GM12878 (cell line): ENCODE data around the gene UNKL. TPM values are rescaled to one million over a fixed set of nuclear protein-coding genes. Genes with fewer than 3 reads are reported as not detected.

Source experiments
- ATAC-seq: fragments of 200-7000 bp; cut with Tn5 transposase; 3 replicates; pipeline ENCODE4 v1.9.1; 2020; ENCODE audit warnings: mild to moderate bottlenecking, moderate library complexity
- BruUV-seq: library from RNA; stranded (reverse); fragments of 400-500 nt; replicated peaks from 2 replicates; lab custom pipeline; 2021; lab: Mats Ljungman, UMichigan
- CTCF ChIA-PET: fragments of 300-600 bp; sonication (Branson Sonifier 250); formaldehyde crosslinking; extraction: SDS; loops from one replicate; lab custom pipeline; 2021; ENCODE audit warnings: inconsistent platforms; lab: Yijun Ruan, JAX
- POLR2A ChIA-PET: fragments of 350-600 bp; formaldehyde crosslinking; extraction: SDS; loops from one replicate; lab custom pipeline; 2021; ENCODE audit warnings: inconsistent platforms; lab: Charles Lee
- RAD21 ChIA-PET: fragments of 300-600 bp; sonication (Branson Sonifier 250); formaldehyde crosslinking; loops from one replicate; lab custom pipeline; 2023; ENCODE audit warnings: antibody characterized with exemption; ENCODE audit not compliant: unreplicated experiment; lab: Charles Lee
- SMC1A ChIA-PET: fragments of 300-600 bp; sonication (Branson Sonifier 250); formaldehyde crosslinking; loops from one replicate; lab custom pipeline; 2023; ENCODE audit not compliant: unreplicated experiment, uncharacterized antibody; lab: Charles Lee
- DNase-seq: peaks from one replicate; pipeline ENCODE4 v3.0.0-alpha.2; 2011; ENCODE audit warnings: low read depth, low spot score
- FAIRE-seq: peaks from 3 replicates; lab custom pipeline; 2011; peaks lifted over from hg19 to GRCh38; lab: Jason Lieb, UNC
- H2AFZ ChIP-seq: 2 replicates; pipeline ENCODE4 v1.6.0; 2011; ENCODE audit warnings: low read depth, low read length, control low read depth; ENCODE audit not compliant: control insufficient read depth
- H3K27ac ChIP-seq: 2 replicates; pipeline ENCODE4 v1.5.1; 2011; ENCODE audit warnings: control low read depth; ENCODE audit not compliant: control insufficient read depth, insufficient read depth
- H3K27me3 ChIP-seq, 2 experiments: replicated peaks in 1 of 2; 2 replicates each; pipeline versions ENCODE4 v1.6.0 to v1.6.1; 2011; ENCODE audit warnings: low read length in 1 of 2; ENCODE audit not compliant: control insufficient read depth in 2 of 2, insufficient read depth in 2 of 2
- H3K36me3 ChIP-seq, 2 experiments: 2 replicates each; pipeline ENCODE4 v1.5.1; 2011; ENCODE audit warnings: low read length in 1 of 2; ENCODE audit not compliant: control insufficient read depth in 2 of 2, insufficient read depth in 2 of 2
- H3K4me1 ChIP-seq: 2 replicates; pipeline ENCODE4 v1.6.1; 2011; ENCODE audit warnings: mild to moderate bottlenecking, low read length, moderate library complexity, mixed read lengths; ENCODE audit not compliant: control insufficient read depth, insufficient read depth
- H3K4me2 ChIP-seq: 2 replicates; pipeline ENCODE4 v1.6.0; 2011; ENCODE audit warnings: control low read depth; ENCODE audit not compliant: control insufficient read depth, insufficient read depth
- H3K4me3 ChIP-seq: fragments of 200-600 bp; sonication (generic); 2 replicates; pipeline ENCODE4 v1.5.1; 2016
- H3K79me2 ChIP-seq: 2 replicates; pipeline ENCODE4 v1.6.0; 2011; ENCODE audit warnings: low read length; ENCODE audit not compliant: control insufficient read depth, insufficient read depth
- H3K9ac ChIP-seq: 2 replicates; pipeline ENCODE4 v1.8.0; 2011; ENCODE audit warnings: low read length, control low read depth, mixed read lengths; ENCODE audit not compliant: control insufficient read depth, insufficient read depth
- H3K9me3 ChIP-seq: replicated peaks from 3 replicates; pipeline ENCODE4 v1.5.1; 2011; ENCODE audit warnings: mild to moderate bottlenecking, low read length; ENCODE audit not compliant: control insufficient read depth, insufficient read depth
- H4K20me1 ChIP-seq: 2 replicates; pipeline ENCODE4 v1.6.0; 2011; ENCODE audit not compliant: control insufficient read depth, insufficient read depth
- ATF3 ChIP-seq: IDR thresholded peaks from 2 replicates; pipeline ENCODE4 v1.6.1; 2011; ENCODE audit warnings: low read depth, mild to moderate bottlenecking, low read length, moderate library complexity, borderline replicate concordance; ENCODE audit errors: extremely low read depth
- CBX5 ChIP-seq: sonication (generic); IDR thresholded peaks from 2 replicates; pipeline ENCODE4 v1.6.1; 2016; ENCODE audit warnings: low read depth, moderate library complexity, mild to moderate bottlenecking, inconsistent platforms
- CREB1 ChIP-seq: IDR thresholded peaks from 2 replicates; pipeline ENCODE4 v1.6.1; 2012; ENCODE audit warnings: low read depth, mild to moderate bottlenecking, inconsistent platforms
- DPF2 ChIP-seq: fragments of 450-650 bp; IDR thresholded peaks from 2 replicates; pipeline ENCODE4 v1.6.1; 2017; ENCODE audit warnings: mild to moderate bottlenecking
- FOXK2 ChIP-seq: fragments of 450-650 bp; IDR thresholded peaks from 2 replicates; pipeline ENCODE4 v1.6.1; 2017; ENCODE audit warnings: mild to moderate bottlenecking, moderate library complexity
- FOXM1 ChIP-seq: IDR thresholded peaks from 2 replicates; pipeline ENCODE4 v1.6.1; 2012; ENCODE audit warnings: low read depth, mild to moderate bottlenecking, inconsistent platforms, low read length, moderate library complexity
- HDAC2 ChIP-seq: fragments of 200-600 bp; sonication (generic); IDR thresholded peaks from 2 replicates; pipeline ENCODE4 v1.6.1; 2017
- IRF4 ChIP-seq: IDR thresholded peaks from 2 replicates; pipeline ENCODE4 v1.6.1; 2011; ENCODE audit warnings: low read depth, low read length
- KDM1A ChIP-seq: fragments of 200-600 bp; sonication (generic); IDR thresholded peaks from 2 replicates; pipeline ENCODE4 v1.6.1; 2016; ENCODE audit warnings: borderline replicate concordance
- NR2F1 ChIP-seq: fragments of 450-650 bp; conservative IDR thresholded peaks from 2 replicates; pipeline ENCODE4 v1.6.1; 2017; ENCODE audit warnings: mild to moderate bottlenecking
- SMC3 ChIP-seq: IDR thresholded peaks from 2 replicates; pipeline ENCODE4 v1.6.1; 2011; ENCODE audit warnings: low read length, improper control_type of control experiment, borderline replicate concordance
- STAT1 ChIP-seq: fragments of 450-650 bp; conservative IDR thresholded peaks from 2 replicates; pipeline ENCODE4 v1.6.1; 2014; ENCODE audit warnings: antibody characterized with exemption, mild to moderate bottlenecking
- YY1 ChIP-seq: IDR thresholded peaks from 2 replicates; pipeline ENCODE4 v1.6.1; 2011; ENCODE audit warnings: low read depth, mild to moderate bottlenecking, low read length
- ZBTB11 ChIP-seq: fragments of 450-650 bp; formaldehyde crosslinking; IDR thresholded peaks from 2 replicates; pipeline ENCODE4 v1.5.0; 2022; ENCODE audit warnings: mild to moderate bottlenecking, missing genetic modification characterization
- ZNF24 ChIP-seq: fragments of 450-650 bp; IDR thresholded peaks from 2 replicates; pipeline ENCODE4 v1.6.1; 2017; ENCODE audit warnings: antibody characterized with exemption, mild to moderate bottlenecking
- ZNF384 ChIP-seq: IDR thresholded peaks from 2 replicates; pipeline ENCODE4 v1.6.1; 2012; ENCODE audit warnings: low read depth, mild to moderate bottlenecking, low read length, improper control_type of control experiment, borderline replicate concordance
- WGBS: methylation state at CpG from one replicate; pipeline ENCODE4 v1.1.6; 2016; ENCODE audit warnings: low lambda C conversion rate; ENCODE audit not compliant: insufficient replicate concordance, insufficient coverage; ENCODE audit errors: missing lambda C conversion rate; 5-methylcytosine and 5-hydroxymethylcytosine counted together
- in situ Hi-C: fragments of 300-500 bp; cut with MboI; formaldehyde crosslinking; loops from 9 replicates; pipeline ENCODE4 v1.14.3; 2018; ENCODE audit warnings: mixed read lengths
- intact Hi-C: fragments of 100-400 bp; cut with micrococcal nuclease; formaldehyde crosslinking; loops from one replicate; pipeline ENCODE4 v1.14.2; 2022; ENCODE audit not compliant: unreplicated experiment
- polyA plus RNA-seq, 11 experiments: library from polyadenylated mRNA; depleted of rRNA in 4 of 11; unstranded in 6 of 11; stranded (reverse) in 5 of 11; fragments of >200 nt; fragmentation: Nextera tagmentation in 4 of 11; fragmentation: Illumina TruSeq in 1 of 11; extraction: Ambion mirVana in 4 of 11; extraction: Trizol in 1 of 11; gene quantifications; 1 replicate in 1 of 11; 2 replicates in 10 of 11; pipeline versions ENCODE4 v1.2.1 to v1.2.3, GENCODE V29; 2011 to 2016; ENCODE audit warnings: inconsistent platforms in 2 of 11, missing spikeins in 2 of 11, low read depth in 1 of 11
- total RNA-seq, 4 experiments: library from RNA; depleted of rRNA in 3 of 4; stranded (reverse); fragments of >200 nt in 3 of 4; fragmentation: Illumina TruSeq in 1 of 4; extraction: Trizol in 1 of 4; gene quantifications; 2 replicates each; pipeline versions ENCODE4 v1.2.1 to v1.2.3, GENCODE V29; 2013 to 2021

Gene UNKL
- total and polyA plus RNA-seq, 10 of the 15 experiments (the other 5 are each of a cell fraction or from before 2014, with no cell fraction given), result 0.40 to 21.6 (median 9.1) TPM

- Histone ChIP-seq H3K79me2 (no peaks in the 10 kb centered on the region), H3K4me1 (no peaks in the 10 kb centered on the region), H3K9me3 (no peaks in the 10 kb centered on the region), H3K4me2 (no peak overlapping the region)
- intact Hi-C loops, result no loop called here
- RAD21 ChIA-PET, result interaction anchor here (1.5 kb wide), 1 partner anchor 248 kb away, joined by 3 read pairs; the partner anchor contains the start of gene JPT2
- TF ChIP-seq YY1, result no peak
- no peak for TF ChIP-seq KDM1A
- TF ChIP-seq HDAC2, result no peak
- TF ChIP-seq CREB1, result no peak
- TF ChIP-seq STAT1, result no peak
- TF ChIP-seq NR2F1, result no peak
- TF ChIP-seq SMC3, result no peak
- TF ChIP-seq ZNF24, result no peak
- TF ChIP-seq DPF2, result no peak
- TF ChIP-seq ZNF384, result no peak
- no peak for TF ChIP-seq IRF4
- no peak for TF ChIP-seq CBX5
- no peak for TF ChIP-seq FOXM1
- no peak for TF ChIP-seq FOXK2
- TF ChIP-seq ZBTB11 (CRISPR knock-in tag), result no peak
- no peak for TF ChIP-seq ATF3
- TF ChIP-seq, all 136 proteins: peak for 0
- no peaks in the 10 kb centered on the region for H3K36me3 ChIP-seq
- no peak overlapping the region for H3K9ac ChIP-seq
- H3K27ac ChIP-seq, result no peak overlapping the region
- WGBS, result 17% methylated on average over 11 of the region's 14 CpGs
- no TSS peak for BruUV-seq
- CTCF ChIA-PET, result interaction anchor here (0.6 kb wide), 1 partner anchor 14 kb away, joined by 4 read pairs; no protein-coding TSS in a partner anchor
- SMC1A ChIA-PET, result no interaction called here
- FAIRE-seq, result no peak
- in situ Hi-C loops, result no loop called here
- H2AFZ ChIP-seq, result no peak overlapping the region
- POLR2A ChIA-PET, result interaction anchor here (0.6 kb wide), 1 partner anchor 9 kb away, joined by 9 read pairs; no protein-coding TSS in a partner anchor
- peaks cover 0 to 10% of the 10 kb centered on the region in 2 experiments for H3K27me3 ChIP-seq
- DNase-seq, result no peak
- H3K4me3 ChIP-seq, result no peak overlapping the region
- ATAC-seq, result no peak
- no peaks in the 10 kb centered on the region; the same call in 1 of the 2 replicates for H4K20me1 ChIP-seq
Observed at GRCh38 chr16:1430214-1430758, 15.8 kb upstream of the UNKL start.
